ENCODE data around the gene C16orf87. TPM values are rescaled to one million over a fixed set of nuclear protein-coding genes. Genes with fewer than 3 reads are reported as not detected.

Gene C16orf87
- total and polyA plus RNA-seq, 9 of the 15 experiments (the other 6 are each of a cell fraction or from before 2014, with no cell fraction given), result 7.8 to 16.7 (median 10.5) TPM

GRCh38 chr16:46830902-46831647 lies at the start of gene C16orf87 (continued):
- TF ChIP-seq ZBTB40 (IDR thresholded peaks at IDR 0.05) (no peak), ZBTB40 (CRISPR knock-in tag; IDR thresholded peaks at IDR 0.05) (no peak), ZNF436 (CRISPR knock-in tag; IDR thresholded peaks at IDR 0.05) (no peak), XRCC5 (IDR thresholded peaks at IDR 0.05; ENCODE audit: low read depth, low read length) (no peak), NR3C1 (CRISPR knock-in tag; IDR thresholded peaks at IDR 0.05) (no peak), ZFP1 (CRISPR knock-in tag; IDR thresholded peaks at IDR 0.05) (no peak), MAFF (IDR thresholded peaks at IDR 0.05; ENCODE audit: low read length) (no peak), PHB (CRISPR knock-in tag; IDR thresholded peaks at IDR 0.05) (no peak), BCLAF1 (IDR thresholded peaks at IDR 0.05; ENCODE audit: borderline replicate concordance in 1 of 2, control insufficient read depth in 1 of 2, low read depth in 2 of 2, low read length in 1 of 2) (no peak), STAT5B (CRISPR knock-in tag; IDR thresholded peaks at IDR 0.05) (no peak), ZNF347 (CRISPR knock-in tag; IDR thresholded peaks at IDR 0.05; ENCODE audit: low read depth) (no peak), POLR2G (IDR thresholded peaks at IDR 0.05; ENCODE audit: low read depth, low read length) (peak; percentile 92), SFPQ (IDR thresholded peaks at IDR 0.05; ENCODE audit: low read depth, low read length) (no peak)
